SH-SY5Y (cell line): ENCODE results near the gene ANXA4.

Source experiments
- GATA2 ChIP-seq: IDR thresholded peaks from 2 replicates; pipeline ENCODE4 v1.6.1; 2011; ENCODE audit warnings: mild to moderate bottlenecking, low read depth, low read length
- GATA3 ChIP-seq: IDR thresholded peaks from 2 replicates; pipeline ENCODE4 v1.6.1; 2011; ENCODE audit warnings: low read depth, mild to moderate bottlenecking, low read length, moderate library complexity

Gene ANXA4

DNA sequence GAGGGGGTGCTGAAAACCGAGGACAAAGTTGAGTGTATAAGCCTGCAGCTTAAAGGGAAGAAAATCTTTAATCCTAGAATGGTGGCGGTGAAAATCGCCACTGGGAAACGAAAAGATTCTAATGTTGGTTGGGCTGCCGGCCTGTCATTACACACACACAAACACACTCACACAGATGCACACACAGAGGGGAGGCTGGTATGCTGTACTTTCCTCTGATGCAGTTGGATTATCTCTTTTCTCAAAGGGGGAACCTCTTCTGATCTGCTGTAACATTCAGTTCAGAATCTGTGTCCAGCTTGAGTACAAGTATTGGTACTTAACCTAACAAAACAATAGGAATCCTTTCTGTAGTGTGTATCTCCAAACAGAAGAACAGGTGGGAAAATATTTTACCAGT is 39.0 kb downstream of the ANXA4 start:
- TF ChIP-seq GATA3 (no peak), GATA2 (no peak)

DNA sequence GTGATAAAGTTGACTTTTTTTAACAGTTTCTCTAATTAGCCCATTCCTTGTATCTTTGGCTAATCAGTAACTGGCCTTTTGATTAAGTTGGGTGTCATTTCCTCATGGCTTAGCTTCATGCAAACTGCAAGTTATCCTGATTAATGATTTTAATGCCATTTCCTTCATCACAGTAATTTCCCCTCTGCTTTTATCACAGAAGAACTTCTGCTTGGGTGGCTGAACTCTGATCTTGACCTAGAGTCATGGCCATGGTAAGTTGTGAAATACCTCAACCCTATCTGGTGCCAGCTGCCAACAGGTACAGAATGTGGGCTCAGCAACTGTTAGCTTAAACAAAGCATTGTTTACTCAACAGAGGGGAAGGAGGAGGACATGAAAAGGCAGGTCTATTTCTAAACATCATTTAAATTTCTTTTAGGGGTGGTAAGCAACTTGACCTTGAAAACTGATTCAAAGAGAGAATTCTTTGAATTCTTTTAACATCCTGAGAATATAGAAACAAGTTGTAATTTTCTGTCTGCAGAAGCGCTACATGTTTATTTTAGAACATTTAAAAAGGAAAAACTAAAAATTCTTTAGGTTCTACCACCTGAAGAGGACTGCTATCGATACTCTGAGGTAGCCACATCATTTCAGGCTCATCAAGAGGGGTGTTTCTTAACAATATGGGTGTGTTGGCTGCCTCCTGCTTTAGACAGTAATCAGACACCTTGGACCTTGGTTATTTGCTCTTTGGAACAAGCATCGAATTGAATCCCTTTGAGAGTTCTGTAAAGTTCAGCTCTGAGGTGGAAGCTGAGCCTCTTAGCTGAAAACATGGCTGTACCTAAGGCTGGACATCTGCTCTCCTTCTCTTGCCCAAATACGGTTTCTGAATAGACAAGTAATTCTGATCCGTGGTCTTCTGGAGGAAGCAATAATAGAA is 39.7 kb downstream of the ANXA4 start:
- no peak for TF ChIP-seq GATA2
- no peak for TF ChIP-seq GATA3

DNA sequence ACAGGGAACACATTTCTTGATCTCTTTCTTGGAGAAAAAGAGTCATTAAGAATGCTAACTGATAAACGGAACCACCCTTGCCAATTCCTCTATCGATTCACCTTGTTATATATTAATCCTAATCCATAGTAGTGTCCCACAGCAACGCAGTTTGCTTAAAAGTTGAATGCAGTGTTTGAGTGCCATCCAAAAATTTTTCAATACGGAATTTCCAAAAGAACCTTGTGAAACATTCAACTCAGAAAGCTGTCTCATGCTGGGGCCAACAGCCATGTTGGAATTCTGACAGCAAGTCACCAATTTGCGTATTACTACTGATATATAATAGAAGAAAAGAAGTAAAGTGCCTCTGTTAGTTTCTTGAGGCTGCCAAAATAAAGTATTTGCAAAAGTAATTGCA is 42.3 kb downstream of the ANXA4 start:
- TF ChIP-seq GATA2: no peak
- TF ChIP-seq GATA3: no peak

GRCh38 chr2:69785358-69785757 is 43.4 kb downstream of the ANXA4 start:
- TF ChIP-seq GATA2 (no peak), GATA3 (no peak)

DNA sequence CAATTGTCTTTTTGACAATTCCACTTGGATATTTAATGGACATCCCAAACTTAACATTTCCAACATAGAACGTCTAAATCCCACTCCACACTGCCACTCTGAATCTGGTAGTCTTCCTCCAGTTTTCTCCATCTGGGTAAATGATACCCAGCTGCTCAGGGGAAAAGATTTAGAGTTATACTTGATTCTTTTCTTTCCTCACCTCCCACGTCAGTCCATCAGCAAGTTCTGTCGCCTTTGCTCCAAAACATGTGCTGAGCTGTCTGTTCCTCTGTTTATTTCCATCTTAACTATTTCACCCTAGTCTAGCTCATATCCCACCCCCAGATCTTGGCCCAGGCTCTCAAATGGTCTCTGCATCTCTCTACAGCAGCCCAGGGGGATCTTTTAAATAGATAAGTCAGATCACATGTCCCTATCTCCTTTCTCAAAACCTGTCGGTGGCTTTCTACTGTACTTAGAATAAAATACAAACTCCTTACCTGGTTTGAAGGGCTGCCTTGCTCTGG is 44.2 kb downstream of the ANXA4 start:
- TF ChIP-seq GATA3 (no peak), GATA2 (no peak)

DNA sequence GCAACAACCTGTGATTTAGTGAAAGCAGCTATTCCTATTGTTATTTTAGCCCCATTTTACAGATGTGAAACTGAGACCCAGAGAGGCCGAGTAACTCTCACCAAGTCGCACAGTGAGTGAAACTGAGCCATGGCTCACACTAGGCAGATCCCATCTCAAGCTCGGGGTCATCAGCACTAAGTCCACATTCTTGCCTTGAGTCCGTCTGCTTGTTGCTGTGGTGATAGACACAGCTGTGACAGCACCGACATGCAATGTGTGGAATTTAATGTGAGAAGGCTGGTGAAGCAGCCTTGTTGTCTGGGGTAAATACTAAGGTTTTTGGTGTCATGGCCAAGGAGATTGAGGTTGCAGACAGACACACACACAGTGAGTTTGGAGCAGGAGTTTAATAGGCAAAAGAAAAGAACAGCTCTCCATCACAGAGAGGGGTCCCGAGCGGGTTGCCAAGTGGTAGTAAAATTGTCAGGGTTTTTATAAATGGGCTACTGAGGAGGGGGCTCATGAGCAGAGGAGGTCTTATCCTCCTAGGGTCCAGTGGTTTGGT is 47.3 kb downstream of the ANXA4 start:
- no peak for TF ChIP-seq GATA3
- no peak for TF ChIP-seq GATA2

- TF ChIP-seq GATA3 (no peak), GATA2 (no peak)
Observed at GRCh38 chr2:69789772-69790600, 48.1 kb downstream of the ANXA4 start.

DNA sequence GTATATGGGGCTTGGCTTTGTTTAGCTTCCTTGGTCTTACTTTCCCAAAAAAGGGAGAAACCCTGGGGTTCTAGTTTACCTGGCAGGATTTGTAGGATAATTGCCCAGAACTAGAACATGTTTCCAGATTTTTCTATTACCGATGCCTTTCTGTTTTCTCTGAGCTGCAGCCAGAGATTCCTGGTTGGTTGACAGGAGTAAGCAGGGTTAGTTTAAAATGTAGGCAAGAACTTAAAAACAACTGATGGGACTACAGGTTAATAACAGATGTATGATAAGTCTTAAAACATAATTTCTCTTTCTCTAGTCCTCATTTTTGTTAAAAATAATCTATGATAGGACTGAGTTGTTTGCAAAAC is 48.6 kb downstream of the ANXA4 start:
- no peak for TF ChIP-seq GATA2
- no peak for TF ChIP-seq GATA3

DNA sequence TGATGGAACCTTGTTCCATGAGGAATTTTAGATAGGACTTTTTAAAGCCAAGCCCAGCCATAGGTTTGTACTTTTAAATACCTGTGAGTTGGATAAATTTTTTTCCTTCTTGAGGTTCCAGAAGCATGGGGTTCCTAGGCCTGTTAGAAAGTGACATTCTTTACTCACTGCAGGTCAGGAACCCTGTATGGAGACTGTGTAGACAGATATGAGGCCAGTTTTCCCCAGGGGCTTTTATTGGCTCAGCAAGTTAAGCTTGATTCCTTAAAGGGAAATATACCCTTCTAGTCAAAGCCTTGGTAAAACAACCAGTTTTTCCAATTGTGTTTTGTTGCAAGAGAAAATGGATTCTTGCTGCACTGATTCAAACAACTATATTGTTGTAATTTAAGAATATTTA is 49.1 kb downstream of the ANXA4 start:
- TF ChIP-seq GATA3: no peak
- no peak for TF ChIP-seq GATA2

- TF ChIP-seq GATA2 (no peak), GATA3 (no peak)
Observed at GRCh38 chr2:69796174-69796573, 54.2 kb downstream of the ANXA4 start.

DNA sequence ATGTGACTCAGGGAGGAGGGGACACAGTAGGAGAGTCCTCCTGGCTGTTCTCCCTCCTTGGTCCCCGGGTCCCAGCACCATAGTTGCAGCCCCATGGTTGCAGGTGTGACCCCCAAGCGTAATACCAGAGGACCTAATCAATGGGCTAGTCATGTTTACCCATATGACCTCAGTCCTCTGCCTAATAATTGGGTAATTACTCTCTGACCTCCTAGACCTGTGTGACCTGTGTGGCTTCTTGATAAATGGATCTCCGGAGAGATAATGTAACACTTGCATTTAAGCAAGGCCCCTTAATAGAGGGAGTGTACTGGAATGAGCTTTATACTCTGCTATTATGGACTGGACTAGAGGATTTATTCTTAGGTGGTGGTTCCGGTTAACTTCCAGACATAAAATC is 55.3 kb downstream of the ANXA4 start:
- no peak for TF ChIP-seq GATA3
- no peak for TF ChIP-seq GATA2

DNA sequence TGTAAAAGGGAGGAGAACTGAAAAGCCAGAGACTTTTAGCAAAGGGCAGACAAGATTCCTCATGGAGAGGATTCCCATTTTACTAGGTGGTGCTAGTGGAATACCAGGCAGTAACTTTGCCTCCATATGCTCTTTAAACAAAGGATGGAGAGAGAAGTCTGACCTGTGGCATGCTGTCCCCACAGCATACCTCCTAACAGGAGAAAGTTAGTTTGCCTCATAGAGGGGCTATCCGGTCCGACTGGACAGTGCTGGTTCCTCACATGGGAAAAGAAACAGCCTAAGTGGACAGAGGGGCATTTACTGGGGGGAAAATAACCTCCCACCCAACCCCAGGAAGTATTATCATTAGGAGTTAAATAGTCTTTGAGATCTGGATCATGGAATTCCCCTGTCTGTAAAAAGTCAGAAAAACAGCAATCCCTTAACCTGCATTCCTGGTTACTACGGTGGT is 55.9 kb downstream of the ANXA4 start:
- TF ChIP-seq GATA3 (no peak), GATA2 (no peak)

GRCh38 chr2:69798290-69798908 is 56.5 kb downstream of the ANXA4 start:
- TF ChIP-seq GATA3 (no peak), GATA2 (no peak)
